KG1 (cell line): ENCODE data around the gene RPL31.

Experiments
- DNase-seq: peaks from one replicate; lab custom pipeline; 2025; lab: John Stamatoyannopoulos, UW

Gene RPL31

DNA sequence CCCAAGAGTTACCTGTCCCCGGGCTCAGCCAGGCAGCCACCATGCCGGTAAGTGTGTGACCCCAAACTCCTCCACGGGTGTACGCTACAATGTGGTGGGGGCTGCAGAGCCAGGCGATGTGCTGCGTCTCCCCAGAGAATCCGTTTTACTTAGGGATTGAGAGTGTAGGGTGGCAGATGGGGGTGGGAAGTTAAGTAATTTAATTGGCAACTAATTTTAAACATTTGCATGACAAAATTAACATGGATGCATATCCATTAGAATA lies 26.6 kb upstream of the RPL31 start:
- no peak for DNase-seq

- DNase-seq = no peak
These were observed 26.0 kb upstream of the RPL31 start for GRCh38 chr2:100976061-100976460.

- no peak for DNase-seq
These were observed 25.3 kb upstream of the RPL31 start for GRCh38 chr2:100976645-100977391.

GRCh38 chr2:100977511-100977910 lies 24.6 kb upstream of the RPL31 start:
- no peak for DNase-seq

GRCh38 chr2:100978582-100979191 lies 23.4 kb upstream of the RPL31 start:
- DNase-seq = no peak

- DNase-seq = no peak
These were observed 22.0 kb upstream of the RPL31 start for GRCh38 chr2:100980046-100980445.

- DNase-seq = no peak
These were observed 21.1 kb upstream of the RPL31 start for GRCh38 chr2:100981011-100981410.

- DNase-seq = no peak
These were observed 19.6 kb upstream of the RPL31 start for GRCh38 chr2:100982431-100982861.

DNA sequence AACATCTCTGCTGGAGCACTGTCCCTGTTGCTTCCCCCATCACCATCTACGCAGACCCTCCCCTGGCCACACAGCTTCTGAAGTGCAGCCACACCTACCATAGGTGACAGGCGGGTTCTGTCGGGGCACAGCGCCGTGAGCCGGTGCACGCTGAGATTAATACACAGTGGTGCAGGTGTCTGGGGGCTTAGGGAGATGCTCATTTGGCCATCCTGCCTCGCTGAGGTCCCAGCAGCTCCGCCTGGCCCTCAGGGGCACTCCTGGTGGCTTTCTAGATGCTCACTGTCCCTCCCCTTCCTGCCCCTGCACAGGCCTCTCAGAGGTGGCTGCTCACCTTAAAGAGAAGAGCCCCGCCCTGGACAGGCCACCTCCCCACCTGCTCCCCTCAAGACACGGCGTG lies 18.9 kb upstream of the RPL31 start:
- no peak for DNase-seq

DNA sequence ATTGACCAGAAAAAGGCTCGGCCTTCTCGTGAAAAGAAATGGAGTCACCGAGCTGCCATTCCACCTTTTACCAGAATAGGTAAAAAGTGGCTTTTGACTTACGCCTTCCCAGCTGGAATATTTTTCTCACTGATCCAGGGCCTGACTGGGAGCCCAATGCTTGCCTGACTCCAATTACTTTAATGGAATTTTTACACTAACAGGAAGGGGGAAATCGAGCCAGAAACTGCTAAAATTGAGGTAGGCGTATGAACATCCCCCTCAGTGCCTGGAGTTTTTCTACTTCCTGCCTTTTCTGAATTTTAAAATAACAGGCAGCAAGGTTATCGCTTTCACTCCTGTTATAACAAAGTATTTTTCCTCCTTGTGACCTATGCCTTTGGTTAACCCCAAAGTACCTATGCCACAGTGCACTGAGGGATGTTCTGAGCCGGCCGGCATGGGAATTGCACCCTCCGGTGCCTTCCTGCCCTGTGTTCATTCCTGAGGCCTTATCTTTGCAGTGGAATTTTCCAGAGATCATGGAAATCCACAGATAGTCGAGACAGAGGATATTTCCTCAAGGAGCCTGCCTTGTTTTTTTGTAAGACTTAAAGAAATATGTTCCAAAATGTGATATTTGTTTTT lies 18.3 kb upstream of the RPL31 start:
- DNase-seq = no peak

- peak; percentile 55 for DNase-seq
These were observed 17.2 kb upstream of the RPL31 start for GRCh38 chr2:100984892-100985307.

DNA sequence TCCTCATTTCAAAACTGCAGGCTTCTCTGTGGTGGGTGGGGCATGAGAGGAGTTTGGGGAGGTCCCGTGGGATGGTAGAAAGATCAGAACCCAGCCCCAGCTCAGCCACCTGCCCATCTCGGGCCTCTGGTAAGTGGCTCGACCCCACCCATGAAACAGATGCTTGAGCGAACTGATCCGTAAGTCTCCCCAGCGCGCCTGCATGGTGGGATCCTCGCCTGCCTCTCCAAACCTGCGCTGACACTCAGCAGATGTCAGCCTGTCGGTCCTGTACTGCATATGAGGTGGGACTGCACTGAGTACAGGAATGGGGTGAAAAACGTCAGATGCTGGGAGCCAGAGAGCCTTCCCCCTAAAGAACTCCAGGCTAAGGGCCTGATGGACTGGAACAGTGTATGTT lies 15.9 kb upstream of the RPL31 start:
- no peak for DNase-seq

- no peak for DNase-seq
These were observed 14.6 kb upstream of the RPL31 start for GRCh38 chr2:100987536-100987935.

DNA sequence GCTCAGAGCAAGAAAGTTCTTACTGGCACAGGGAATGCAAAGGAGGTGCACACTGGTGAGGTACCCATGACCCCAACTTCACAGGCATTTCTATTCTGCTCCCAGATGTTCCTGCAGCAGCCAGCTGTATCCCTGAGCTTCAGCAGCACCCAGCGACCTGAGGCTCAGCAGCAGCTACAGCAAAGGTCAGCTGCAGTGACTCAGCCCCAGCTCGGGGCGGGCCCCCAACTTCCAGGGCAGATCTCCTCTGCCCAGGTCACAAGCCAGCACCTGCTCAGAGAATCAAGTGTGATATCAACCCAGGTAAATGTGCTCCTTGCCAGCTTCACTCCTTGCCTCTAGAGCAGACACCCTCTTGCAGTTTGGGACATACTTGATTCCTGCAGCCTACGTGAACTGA lies 14.1 kb upstream of the RPL31 start:
- no peak for DNase-seq

DNA sequence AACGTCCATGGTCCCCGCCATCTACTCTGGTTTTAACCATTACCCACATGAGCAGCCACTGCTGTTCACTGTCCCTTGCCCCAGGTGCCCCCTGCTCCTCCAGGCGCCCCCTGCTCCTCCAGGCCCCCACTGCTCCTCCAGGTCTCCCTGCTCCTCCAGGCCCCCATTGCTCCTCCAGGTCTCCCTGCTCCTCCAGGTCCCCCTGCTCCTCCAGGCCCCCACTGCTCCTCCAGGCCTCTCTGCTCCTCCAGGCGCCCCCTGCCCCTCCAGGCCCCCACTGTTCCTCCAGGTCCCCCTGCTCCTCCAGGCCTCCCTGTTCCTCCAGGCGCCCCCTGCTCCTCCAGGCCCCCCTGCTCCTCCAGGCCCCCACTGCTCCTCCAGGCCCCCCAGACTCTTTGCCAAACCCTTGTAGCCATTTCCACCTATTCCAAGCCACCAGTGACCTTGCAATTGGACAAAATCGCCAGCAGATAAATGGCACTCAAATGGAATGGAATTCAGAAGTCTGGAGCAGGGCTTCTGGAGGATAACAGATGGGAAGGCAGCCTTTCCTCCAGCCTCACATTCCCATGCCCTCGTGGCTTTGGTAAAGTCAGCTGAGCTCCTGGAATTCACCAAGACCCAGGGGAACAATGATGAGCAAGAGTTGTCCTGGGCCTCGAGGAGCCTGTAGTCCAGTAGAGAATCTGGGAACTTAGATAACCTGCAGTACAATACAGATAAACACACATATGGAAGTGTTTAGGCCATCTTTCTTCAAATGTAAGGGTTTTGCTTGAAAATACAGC lies 13.3 kb upstream of the RPL31 start:
- DNase-seq = no peak

- no peak for DNase-seq
These were observed 12.4 kb upstream of the RPL31 start for GRCh38 chr2:100989666-100990065.

- no peak for DNase-seq
These were observed 11.9 kb upstream of the RPL31 start for GRCh38 chr2:100990166-100990565.

GRCh38 chr2:100990650-100991403 lies 11.3 kb upstream of the RPL31 start:
- DNase-seq = no peak

DNA sequence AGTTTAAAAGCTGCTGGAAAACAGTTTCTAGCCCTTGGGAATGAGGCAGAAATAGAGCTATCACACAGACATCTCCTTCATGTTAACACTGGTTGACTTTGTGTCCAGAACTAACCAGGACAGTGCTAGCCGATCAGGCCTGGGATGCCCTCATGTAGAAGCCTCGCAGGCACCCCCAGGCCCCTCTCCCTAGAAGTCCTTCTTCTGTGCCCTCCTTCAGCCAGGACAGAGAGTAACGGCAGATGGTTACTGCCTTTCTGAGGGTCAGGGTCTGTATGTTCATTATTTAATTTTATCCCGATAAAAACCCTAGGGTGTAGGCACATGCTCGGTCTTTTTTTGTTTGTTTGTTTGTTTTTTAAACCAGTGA lies 10.7 kb upstream of the RPL31 start:
- DNase-seq = no peak

GRCh38 chr2:100992262-100992661 lies 9.8 kb upstream of the RPL31 start:
- DNase-seq = no peak

DNA sequence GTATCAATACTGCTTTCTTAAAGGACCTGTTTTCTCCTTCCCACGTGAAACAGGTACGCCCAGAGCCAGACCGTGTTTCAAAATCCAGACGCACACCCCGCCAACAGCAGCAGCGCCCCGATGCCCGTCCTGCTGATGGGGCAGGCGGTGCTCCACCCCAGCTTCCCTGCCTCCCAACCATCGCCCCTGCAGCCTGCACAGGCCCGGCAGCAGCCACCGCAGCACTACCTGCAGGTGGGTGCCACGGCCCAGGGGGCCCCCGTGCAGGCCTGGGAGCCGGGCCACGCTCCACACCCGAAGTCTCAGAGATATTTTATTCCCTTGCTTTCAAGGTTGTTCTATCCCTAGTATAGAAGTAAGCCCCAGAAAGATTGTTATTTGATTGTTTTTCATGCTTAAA lies 8.8 kb upstream of the RPL31 start:
- no peak for DNase-seq
